ENCODE measurements around the gene SUSD2.

- TF ChIP-seq CTCF (IDR thresholded peaks at IDR 0.05) (no peak), ZNF423 (CRISPR knock-in tag; IDR thresholded peaks at IDR 0.05) (no peak), NR2C2 (CRISPR knock-in tag; IDR thresholded peaks at IDR 0.05) (no peak), SMAD3 (CRISPR knock-in tag; IDR thresholded peaks at IDR 0.05; ENCODE audit: borderline replicate concordance) (no peak), NFE2L1 (CRISPR knock-in tag; IDR thresholded peaks at IDR 0.05) (no peak), FOXJ3 (CRISPR knock-in tag; IDR thresholded peaks at IDR 0.05; ENCODE audit: borderline replicate concordance) (no peak), MXD4 (CRISPR knock-in tag; IDR thresholded peaks at IDR 0.05; ENCODE audit: borderline replicate concordance) (no peak), E2F1 (CRISPR knock-in tag; IDR thresholded peaks at IDR 0.05) (no peak), PRDM15 (CRISPR knock-in tag; IDR thresholded peaks at IDR 0.05) (no peak), USF2 (CRISPR knock-in tag; IDR thresholded peaks at IDR 0.05) (no peak), ZBTB21 (CRISPR knock-in tag; IDR thresholded peaks at IDR 0.05; ENCODE audit: borderline replicate concordance) (no peak)
- TF ChIP-seq, protein P1, sequence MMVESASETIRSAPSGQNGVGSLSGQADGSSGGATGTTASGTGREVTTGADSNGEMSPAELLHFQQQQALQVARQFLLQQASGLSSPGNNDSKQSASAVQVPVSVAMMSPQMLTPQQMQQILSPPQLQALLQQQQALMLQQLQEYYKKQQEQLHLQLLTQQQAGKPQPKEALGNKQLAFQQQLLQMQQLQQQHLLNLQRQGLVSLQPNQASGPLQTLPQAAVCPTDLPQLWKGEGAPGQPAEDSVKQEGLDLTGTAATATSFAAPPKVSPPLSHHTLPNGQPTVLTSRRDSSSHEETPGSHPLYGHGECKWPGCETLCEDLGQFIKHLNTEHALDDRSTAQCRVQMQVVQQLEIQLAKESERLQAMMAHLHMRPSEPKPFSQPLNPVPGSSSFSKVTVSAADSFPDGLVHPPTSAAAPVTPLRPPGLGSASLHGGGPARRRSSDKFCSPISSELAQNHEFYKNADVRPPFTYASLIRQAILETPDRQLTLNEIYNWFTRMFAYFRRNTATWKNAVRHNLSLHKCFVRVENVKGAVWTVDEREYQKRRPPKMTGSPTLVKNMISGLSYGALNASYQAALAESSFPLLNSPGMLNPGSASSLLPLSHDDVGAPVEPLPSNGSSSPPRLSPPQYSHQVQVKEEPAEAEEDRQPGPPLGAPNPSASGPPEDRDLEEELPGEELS (CRISPR knock-in tag; IDR thresholded peaks at IDR 0.05) = no peak
- TF ChIP-seq, protein P2, sequence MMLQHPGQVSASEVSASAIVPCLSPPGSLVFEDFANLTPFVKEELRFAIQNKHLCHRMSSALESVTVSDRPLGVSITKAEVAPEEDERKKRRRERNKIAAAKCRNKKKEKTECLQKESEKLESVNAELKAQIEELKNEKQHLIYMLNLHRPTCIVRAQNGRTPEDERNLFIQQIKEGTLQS (CRISPR knock-in tag; conservative IDR thresholded peaks at IDR 0.05) = no peak
- TF ChIP-seq, protein P3, sequence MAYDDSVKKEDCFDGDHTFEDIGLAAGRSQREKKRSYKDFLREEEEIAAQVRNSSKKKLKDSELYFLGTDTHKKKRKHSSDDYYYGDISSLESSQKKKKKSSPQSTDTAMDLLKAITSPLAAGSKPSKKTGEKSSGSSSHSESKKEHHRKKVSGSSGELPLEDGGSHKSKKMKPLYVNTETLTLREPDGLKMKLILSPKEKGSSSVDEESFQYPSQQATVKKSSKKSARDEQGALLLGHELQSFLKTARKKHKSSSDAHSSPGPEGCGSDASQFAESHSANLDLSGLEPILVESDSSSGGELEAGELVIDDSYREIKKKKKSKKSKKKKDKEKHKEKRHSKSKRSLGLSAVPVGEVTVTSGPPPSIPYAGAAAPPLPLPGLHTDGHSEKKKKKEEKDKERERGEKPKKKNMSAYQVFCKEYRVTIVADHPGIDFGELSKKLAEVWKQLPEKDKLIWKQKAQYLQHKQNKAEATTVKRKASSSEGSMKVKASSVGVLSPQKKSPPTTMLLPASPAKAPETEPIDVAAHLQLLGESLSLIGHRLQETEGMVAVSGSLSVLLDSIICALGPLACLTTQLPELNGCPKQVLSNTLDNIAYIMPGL (CRISPR knock-in tag; IDR thresholded peaks at IDR 0.05) = no peak
Measured at GRCh38 chr22:24231706-24232105, 50.4 kb downstream of the SUSD2 start.

Measured in WTC11 (cell line).